Heart left ventricle (tissue), 16 donors: ENCODE results near the gene MFGE8. TPM values are rescaled to one million over a fixed set of nuclear protein-coding genes. Genes with fewer than 3 reads are reported as not detected.
A peak's percentile ranks its signal among the peaks of the same experiment; 100 is the strongest.
"Not testable (repeated sequence)": the region's sequence is repeated elsewhere in the genome, so short reads cannot be mapped to it uniquely, and the experiment has no call there.

Source experiments
- ATAC-seq, 4 donors: fragments of 200-7000 bp; cut with Tn5 transposase; one replicate each; pipeline ENCODE4 v1.9.1; 2020 to 2022; ENCODE audit warnings: moderate library complexity in 4 of 4, mild to moderate bottlenecking in 3 of 4, moderate number of reproducible peaks in 1 of 4
- DNase-seq, 5 donors: peaks; one replicate each; pipeline ENCODE4 v3.0.0-alpha.2; 2020
- H3K27ac ChIP-seq, 12 donors: fragments of 200-600 bp; sonication (generic) in 4 of 12; one replicate each; pipeline versions ENCODE4 v1.5.0 to v1.8.0; 2016 to 2022; ENCODE audit warnings: mild to moderate bottlenecking in 2 of 12
- H3K27me3 ChIP-seq, 9 donors: fragments of 200-600 bp; sonication (generic) in 2 of 9; one replicate each; pipeline versions ENCODE4 v1.5.1 to v1.8.0; 2016 to 2022; ENCODE audit warnings: mild to moderate bottlenecking in 3 of 9
- H3K36me3 ChIP-seq, 9 donors: fragments of 200-600 bp; sonication (generic) in 2 of 9; one replicate each; pipeline versions ENCODE4 v1.5.0 to v1.8.0; 2018 to 2022; ENCODE audit warnings: mild to moderate bottlenecking in 2 of 9
- H3K4me1 ChIP-seq, 12 donors: fragments of 200-600 bp; sonication (generic) in 4 of 12; one replicate each; pipeline versions ENCODE4 v1.5.0 to v1.8.0; 2016 to 2022; ENCODE audit warnings: mild to moderate bottlenecking in 3 of 12
- H3K4me3 ChIP-seq, 12 donors: fragments of 200-600 bp; sonication (generic) in 4 of 12; one replicate each; pipeline versions ENCODE4 v1.5.0 to v1.8.0; 2017 to 2022; ENCODE audit warnings: mild to moderate bottlenecking in 9 of 12, moderate library complexity in 4 of 12
- H3K9me3 ChIP-seq, 12 donors: fragments of 200-600 bp; sonication (generic) in 4 of 12; one replicate each; pipeline versions ENCODE4 v1.5.0 to v1.8.0; 2016 to 2022; ENCODE audit warnings: mild to moderate bottlenecking in 1 of 12
- POLR2A ChIP-seq, 2 donors: fragments of 450-650 bp; IDR thresholded peaks; one replicate each; pipeline ENCODE4 v1.6.1; 2017; ENCODE audit warnings: antibody characterized with exemption in 2 of 2, mild to moderate bottlenecking in 2 of 2, moderate library complexity in 2 of 2
- WGBS, 4 donors: extraction: QIAGEN DNeasy Blood & Tissue Kit in 2 of 4; methylation state at CpG; one replicate each; pipeline versions ENCODE4 v1.1.5 to v1.1.7; 2013 to 2018; 5-methylcytosine and 5-hydroxymethylcytosine counted together
- intact Hi-C, 10 donors: fragments of 100-400 bp; cut with DNase I; formaldehyde crosslinking; loops; one replicate each; pipeline versions ENCODE4 v1.11.1 to v1.14.2; 2022
- polyA plus RNA-seq, 2 donors: library from polyadenylated mRNA; stranded (reverse); fragments of 200-250 nt; gene quantifications; one replicate each; pipeline ENCODE4 v1.2.3, GENCODE V29; 2013
- total RNA-seq, 9 donors: library from RNA; depleted of rRNA in 2 of 9; stranded (reverse); fragments of >200 nt in 2 of 9; fragmentation: NEBNext Ultra II Directional in 3 of 9; extraction: Animal tissue kit (Norgen Biotek cat#: 25700) in 3 of 9; gene quantifications; one replicate each; pipeline versions ENCODE4 v1.1.0 to v1.2.4, GENCODE V29; 2016 to 2023
- TF ChIP-seq, protein P1 (sequence below), 12 donors: fragments of 200-600 bp; sonication (generic) in 4 of 12; IDR thresholded peaks; one replicate each; pipeline versions ENCODE4 v1.5.0 to v1.8.0; 2018 to 2022; ENCODE audit warnings: antibody characterized with exemption in 12 of 12, mild to moderate bottlenecking in 5 of 12
- donor health status: ischemic (EF 13 %, LVEDD 7.1; RV severe dilation, severe dysfunction).
- donor health status: healthy with polysubstance abuse.
- donor health status: DM: no; HTN: yes; CAD: no.
- donor health status: DM: no; HTN: no; CAD: no.
- donor health status: ischemic (EF 25% LVEDD 6.9; RV normal size, moderate dysfunction).
- donor health status: ischemic (EF 25% LVEDD 5.7; RV mildly dilated, moderate dysfunction).
- donor health status: healthy.
- donor health status: DM: yes; HTN: yes; CAD: no.
- donor health status: ischemic (EF 35%, LVEDD 5.7; RV mildly dilated, moderate dysfunction).
- donor health status: nonischemic (EF 11% LVEDD 7.7; RV severe dilation, severe dysfunction).
- donor health status: DM: yes; HTN: yes; CAD: no.
- donor health status: PGD.
- donor health status: ischemic (EF 29% LVEDD 5.4; RV normal size, mild dysfunction).
- donor health status: nonischemic (EF 23%, LVEDD 6.1; RV moderate dilation, normal function).

Gene MFGE8
- total and polyA plus RNA-seq, 11 donors: 352 to 732 (median 556) TPM

DNA sequence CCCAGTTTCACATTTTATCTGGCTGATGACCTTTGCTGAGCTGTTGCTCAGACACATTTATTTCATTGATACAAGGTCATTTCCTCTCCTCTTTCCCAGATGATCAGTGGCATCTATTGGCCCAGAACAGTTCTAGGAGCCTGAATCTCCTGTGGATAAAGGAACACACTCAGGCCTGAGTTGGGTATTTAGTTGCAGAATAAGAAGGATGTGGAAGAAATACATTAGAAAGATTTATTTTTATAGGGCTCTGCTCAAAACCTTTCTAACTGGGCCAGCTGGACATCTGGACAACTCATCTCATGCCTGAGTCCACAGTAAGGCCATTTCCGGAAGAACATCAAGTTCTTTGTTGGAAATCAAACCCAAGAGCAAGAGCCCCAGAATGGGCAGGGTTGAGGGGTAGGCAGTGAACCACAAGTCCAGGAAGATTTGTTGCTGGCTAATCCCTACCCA lies 19.7 kb upstream of the MFGE8 start:
- intact Hi-C loops: loop anchor here in 2 of 10 donors (2.0 to 5.0 kb wide), 2 partner anchors 49 to 50 kb away; no protein-coding TSS in a partner anchor
- Histone ChIP-seq H3K4me3 (no peak overlapping the region), H3K36me3 (no peaks in the 10 kb centered on the region), H3K9me3 (peaks cover 0 to 7% (median 0%) of the 10 kb centered on the region in 12 donors), H3K27me3 (no peaks in the 10 kb centered on the region), H3K4me1 (peaks cover 0 to 25% (median 19%) of the 10 kb centered on the region in 12 donors), H3K27ac (peak overlapping the region; percentile 65 to 85 (median 72))
- TF ChIP-seq, protein P1, sequence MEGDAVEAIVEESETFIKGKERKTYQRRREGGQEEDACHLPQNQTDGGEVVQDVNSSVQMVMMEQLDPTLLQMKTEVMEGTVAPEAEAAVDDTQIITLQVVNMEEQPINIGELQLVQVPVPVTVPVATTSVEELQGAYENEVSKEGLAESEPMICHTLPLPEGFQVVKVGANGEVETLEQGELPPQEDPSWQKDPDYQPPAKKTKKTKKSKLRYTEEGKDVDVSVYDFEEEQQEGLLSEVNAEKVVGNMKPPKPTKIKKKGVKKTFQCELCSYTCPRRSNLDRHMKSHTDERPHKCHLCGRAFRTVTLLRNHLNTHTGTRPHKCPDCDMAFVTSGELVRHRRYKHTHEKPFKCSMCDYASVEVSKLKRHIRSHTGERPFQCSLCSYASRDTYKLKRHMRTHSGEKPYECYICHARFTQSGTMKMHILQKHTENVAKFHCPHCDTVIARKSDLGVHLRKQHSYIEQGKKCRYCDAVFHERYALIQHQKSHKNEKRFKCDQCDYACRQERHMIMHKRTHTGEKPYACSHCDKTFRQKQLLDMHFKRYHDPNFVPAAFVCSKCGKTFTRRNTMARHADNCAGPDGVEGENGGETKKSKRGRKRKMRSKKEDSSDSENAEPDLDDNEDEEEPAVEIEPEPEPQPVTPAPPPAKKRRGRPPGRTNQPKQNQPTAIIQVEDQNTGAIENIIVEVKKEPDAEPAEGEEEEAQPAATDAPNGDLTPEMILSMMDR (IDR thresholded peaks at IDR 0.05): no peak
- no peak for TF ChIP-seq POLR2A (IDR thresholded peaks at IDR 0.05)
- DNase-seq (peak in 2 of 5 donors; percentile 50 to 57), ATAC-seq (peak; percentile 71 to 85 (median 80))
- WGBS, 4 donors: 36 to 55% (median 45%) methylated on average over 1 of the region's 1 CpG

DNA sequence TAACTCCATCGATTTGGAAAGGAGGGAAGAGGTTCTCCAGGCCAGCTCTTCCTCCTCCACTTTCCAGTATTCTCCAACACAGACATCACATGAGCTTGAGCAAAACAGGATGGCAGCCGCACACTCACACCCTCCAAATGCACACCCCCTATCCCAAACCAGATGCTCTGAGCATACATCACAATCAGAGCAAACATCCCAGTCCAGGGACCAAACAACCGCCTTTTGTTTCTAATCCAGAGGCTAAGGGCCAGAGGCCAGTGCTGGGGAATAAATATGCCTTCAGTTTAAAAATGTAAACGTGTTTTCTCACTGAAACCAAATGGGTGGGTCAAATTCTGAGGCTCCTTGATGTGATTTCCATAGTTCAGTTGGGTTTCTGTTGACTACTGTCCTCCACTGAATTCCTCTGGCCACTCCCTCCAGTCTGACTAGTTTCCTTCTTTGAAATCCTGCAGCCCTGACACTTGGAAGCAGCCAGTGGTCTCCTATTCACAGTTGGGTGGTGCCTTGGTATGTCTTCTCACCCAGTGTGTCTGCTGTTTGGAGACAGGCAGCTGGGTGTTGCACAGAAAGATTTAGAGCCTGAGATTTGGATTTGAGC lies 19.2 kb upstream of the MFGE8 start:
- peaks cover 0 to 9% (median 0%) of the 10 kb centered on the region in 12 donors for H3K9me3 ChIP-seq
- intact Hi-C loops: loop anchor here in 2 of 10 donors (2.0 to 5.0 kb wide), 2 partner anchors 50 kb away; no protein-coding TSS in a partner anchor
- ATAC-seq: peak; percentile 74 to 94 (median 90)
- H3K27me3 ChIP-seq: no peaks in the 10 kb centered on the region
- TF ChIP-seq, protein P1 (IDR thresholded peaks at IDR 0.05): no peak
- TF ChIP-seq POLR2A (IDR thresholded peaks at IDR 0.05): no peak
- DNase-seq: peak in 4 of 5 donors; percentile 29 to 71 (median 50)
- no peak overlapping the region for H3K4me3 ChIP-seq
- peaks cover 0 to 25% (median 19%) of the 10 kb centered on the region in 12 donors for H3K4me1 ChIP-seq
- WGBS, 4 donors: 33 to 57% (median 37%) methylated on average over 4 of the region's 4 CpGs
- H3K36me3 ChIP-seq: no peaks in the 10 kb centered on the region
- H3K27ac ChIP-seq: peak overlapping the region; percentile 65 to 85 (median 72)

- DNase-seq: no peak
- WGBS, 4 donors: 96 to 99% (median 97%) methylated on average over 2 of the region's 2 CpGs
- Histone ChIP-seq H3K36me3 (no peaks in the 10 kb centered on the region), H3K9me3 (peaks cover 0 to 9% (median 0%) of the 10 kb centered on the region in 12 donors), H3K27me3 (no peaks in the 10 kb centered on the region), H3K4me1 (peaks cover 0 to 29% (median 19%) of the 10 kb centered on the region in 12 donors), H3K4me3 (no peak overlapping the region), H3K27ac (no peak overlapping the region)
- TF ChIP-seq, protein P1 (IDR thresholded peaks at IDR 0.05): no peak
- no peak for TF ChIP-seq POLR2A (IDR thresholded peaks at IDR 0.05)
- no peak for ATAC-seq
- intact Hi-C loops: loop anchor here in 1 of 10 donors (5.0 kb wide), 1 partner anchor 52 kb away; no protein-coding TSS in a partner anchor
Observed at GRCh38 chr15:88930579-88930978, 17.4 kb upstream of the MFGE8 start.

GRCh38 chr15:88929358-88930098 lies 16.3 kb upstream of the MFGE8 start:
- H3K4me3 ChIP-seq, H3K27ac ChIP-seq, DNase-seq, ATAC-seq, H3K9me3 ChIP-seq, H3K36me3 ChIP-seq, H3K27me3 ChIP-seq: not testable (repeated sequence)
- peaks cover 0 to 31% (median 19%) of the 10 kb centered on the region in 12 donors for H3K4me1 ChIP-seq
- WGBS, 4 donors: 76 to 82% (median 79%) methylated on average over 3 of the region's 3 CpGs
- intact Hi-C loops: loop anchor here in 1 of 10 donors (5.0 kb wide), 1 partner anchor 53 kb away; no protein-coding TSS in a partner anchor

DNA sequence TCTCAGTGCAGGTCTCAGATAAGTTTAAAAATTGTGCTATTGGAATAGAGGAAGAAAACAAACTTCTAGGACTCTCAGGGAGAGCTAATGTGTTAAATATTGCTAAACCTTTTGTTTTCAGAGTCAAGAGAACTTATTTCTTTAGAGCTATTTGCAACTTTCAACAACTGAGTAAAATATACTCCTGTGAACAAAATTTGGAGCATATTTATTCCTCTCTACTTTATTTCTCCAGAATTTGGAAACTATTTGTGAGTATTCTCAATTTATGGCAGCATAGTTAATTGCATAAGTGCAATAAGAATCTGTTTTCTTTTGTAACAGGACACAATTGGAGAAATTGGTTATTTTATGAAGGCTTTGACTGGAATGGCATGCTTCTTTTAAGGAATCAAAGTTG lies 15.0 kb upstream of the MFGE8 start:
- intact Hi-C loops, H3K36me3 ChIP-seq, H3K27me3 ChIP-seq, ATAC-seq, H3K9me3 ChIP-seq, H3K27ac ChIP-seq, DNase-seq, H3K4me3 ChIP-seq: not testable (repeated sequence)
- H3K4me1 ChIP-seq: peaks cover 0 to 25% (median 16%) of the 10 kb centered on the region in 12 donors

DNA sequence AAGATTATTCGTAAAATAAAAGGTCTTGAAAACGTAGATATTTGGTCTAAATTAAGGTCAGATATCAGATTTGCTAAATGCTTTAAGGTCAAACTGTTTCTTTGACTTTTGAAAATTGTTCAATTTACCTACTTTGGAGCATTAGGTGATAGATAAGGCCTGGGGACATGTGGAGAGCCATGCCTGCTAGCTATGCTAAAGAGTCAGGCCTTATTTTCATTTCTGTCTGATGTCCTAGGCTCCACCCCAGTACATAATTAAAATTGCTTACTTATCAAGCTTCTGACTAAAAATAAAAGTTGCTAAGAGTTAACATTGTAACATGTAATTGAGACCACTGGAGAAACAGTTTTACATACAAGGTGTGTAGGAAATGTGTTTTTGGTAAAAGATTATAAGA lies 12.5 kb upstream of the MFGE8 start:
- DNase-seq, H3K27me3 ChIP-seq, H3K4me3 ChIP-seq, H3K4me1 ChIP-seq, H3K9me3 ChIP-seq, intact Hi-C loops, H3K36me3 ChIP-seq: not testable (repeated sequence)
- peak overlapping the region in 2 of 12 donors; percentile 2 to 4 for H3K27ac ChIP-seq
- WGBS, 4 donors: 56 to 74% (median 63%) methylated on average over 2 of the region's 2 CpGs
- peak in 1 of 4 donors; percentile 54 for ATAC-seq

DNA sequence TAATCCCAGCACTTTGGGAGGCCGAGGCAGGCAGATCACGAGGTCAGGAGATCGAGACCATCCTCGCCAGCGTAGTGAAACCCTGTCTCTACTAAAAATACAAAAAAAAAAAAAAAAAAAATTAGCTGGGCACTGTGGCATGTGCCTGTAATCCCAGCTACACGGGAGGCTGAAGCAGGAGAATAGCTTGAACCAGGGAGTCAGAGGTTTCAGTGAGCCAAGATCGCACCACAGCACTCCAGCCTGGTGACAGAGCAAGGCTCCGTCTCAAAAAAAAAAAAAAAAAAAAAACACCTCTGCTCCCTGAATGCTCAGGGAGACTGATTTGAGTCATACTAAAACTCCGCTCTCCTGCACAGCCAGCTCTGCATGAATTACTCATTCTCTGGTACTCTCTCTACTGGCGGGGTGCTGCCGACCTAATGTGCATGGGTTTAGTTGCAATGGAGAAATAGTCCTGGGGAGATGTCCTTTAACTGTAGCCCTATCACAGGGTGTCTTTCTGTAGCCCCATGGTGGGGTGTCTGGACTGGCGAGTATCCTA lies 7.8 kb upstream of the MFGE8 start:
- 92 to 95% (median 94%) methylated on average over 12 of the region's 12 CpGs for WGBS, 4 donors
- H3K27me3 ChIP-seq, DNase-seq, H3K4me3 ChIP-seq, intact Hi-C loops, ATAC-seq, H3K36me3 ChIP-seq, H3K27ac ChIP-seq, H3K9me3 ChIP-seq: not testable (repeated sequence)
- peaks cover 0 to 15% (median 2%) of the 10 kb centered on the region in 12 donors for H3K4me1 ChIP-seq
